Motor neuron (in vitro differentiated cells): ENCODE data around the gene TBXAS1. TPM values are rescaled to one million over a fixed set of nuclear protein-coding genes. Genes with fewer than 3 reads are reported as not detected.
A peak's percentile ranks its signal among the peaks of the same experiment; 100 is the strongest.

ENCODE experiments used
- ATAC-seq, 8 experiments: fragments of 200-7000 bp; cut with Tn5 transposase; replicated peaks in 6 of 8; 2 replicates each; pipeline ENCODE4 v1.8.0; 2021; ENCODE audit warnings: mild to moderate bottlenecking in 8 of 8, moderate library complexity in 8 of 8
- H3K27ac ChIP-seq, 2 donors: fragments of 250-450 bp; sonication (Bioruptor Pico); 2 replicates each; pipeline ENCODE4 v1.9.0; 2021; ENCODE audit warnings: antibody characterized with exemption in 2 of 2, mild to moderate bottlenecking in 2 of 2, moderate library complexity in 1 of 2
- H3K4me1 ChIP-seq, 2 donors: fragments of 250-450 bp; sonication (Bioruptor Pico); replicated peaks in 1 of 2; 2 replicates each; pipeline ENCODE4 v1.6.1; 2021; ENCODE audit warnings: antibody characterized with exemption in 2 of 2, mild to moderate bottlenecking in 2 of 2, moderate library complexity in 1 of 2
- H3K4me3 ChIP-seq, 5 donors: fragments of 250-450 bp; sonication (Bioruptor Pico); 2 replicates each; pipeline ENCODE4 v1.9.0; 2021; ENCODE audit warnings: antibody characterized with exemption in 5 of 5, mild to moderate bottlenecking in 5 of 5, moderate library complexity in 4 of 5
- WGBS, 10 experiments: fragments of 450-650 bp; shearing (Covaris generic); methylation state at CpG; one replicate each; pipeline ENCODE4 v1.0.0; 2022; 5-methylcytosine and 5-hydroxymethylcytosine counted together
- in situ Hi-C, 9 experiments: fragments of 400-800 bp; cut with MboI; loops; one replicate each; pipeline ENCODE4 v1.15.0; 2021; ENCODE audit warnings: low sequenced_read_pairs in 9 of 9, low pct_unique_long_range_greater_than_20kb in 2 of 9; ENCODE audit not compliant: unreplicated experiment in 9 of 9
- total RNA-seq, 8 experiments: library from RNA; unstranded; fragments of 300-600 nt; gene quantifications; 2 replicates each; pipeline versions ENCODE4 v1.2.3 to v1.2.4, GENCODE V29; 2022

The TBXAS1 gene
- total RNA-seq, 8 experiments from 2014 or later, result 0.31 to 2.5 (median 0.46) TPM

DNA sequence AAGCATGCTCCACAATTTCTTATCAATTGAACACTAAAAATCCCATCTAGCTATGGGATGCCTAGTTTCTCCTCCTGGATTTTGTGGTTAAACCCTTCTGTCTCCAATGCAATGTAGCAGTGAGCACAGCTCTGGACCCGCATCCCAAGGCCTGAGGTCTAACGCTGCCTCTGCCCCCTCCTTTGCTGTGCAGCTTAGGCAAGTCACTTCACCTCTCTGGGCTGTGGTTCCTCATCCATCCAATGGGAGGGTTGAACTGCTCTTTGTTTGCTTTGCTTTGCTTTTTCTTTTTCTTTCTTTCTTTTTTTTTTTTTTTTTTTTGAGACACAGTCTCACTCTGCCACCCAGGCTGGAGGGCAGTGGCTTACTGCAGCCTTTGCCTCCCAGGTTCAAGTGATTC, 164.5 kb downstream of the TBXAS1 start:
- no peak for ATAC-seq
- in situ Hi-C loops, result no loop called here
- Histone ChIP-seq H3K27ac (no peak overlapping the region), H3K4me3 (no peak overlapping the region), H3K4me1 (peaks cover 21 to 30% of the 10 kb centered on the region in 2 donors)
- WGBS, 10 experiments, result 63 to 100% (median 91%) methylated on average over 1 to 2 of the region's 2 CpGs; no CpG with 5 or more reads in 4 of the 10 experiments

DNA sequence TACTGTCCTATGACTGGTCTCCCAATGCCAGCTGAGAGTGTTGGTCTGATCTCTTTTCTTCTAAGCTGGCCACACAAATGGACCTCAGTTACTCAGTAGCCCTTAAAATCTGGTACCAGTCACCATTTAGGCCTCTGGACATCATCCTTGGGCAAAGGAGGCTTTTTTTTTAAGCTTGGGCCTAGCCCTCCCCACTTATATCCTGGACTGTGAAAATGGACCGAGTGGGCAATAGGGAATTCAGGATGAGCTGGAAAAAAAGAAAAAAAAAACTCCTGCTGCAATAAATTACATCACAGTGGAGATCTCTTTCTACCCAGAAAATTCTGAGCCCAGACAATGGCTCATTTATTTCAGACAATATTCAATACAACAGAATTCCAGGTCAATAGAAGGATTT, 165.3 kb downstream of the TBXAS1 start:
- in situ Hi-C loops, result no loop called here

DNA sequence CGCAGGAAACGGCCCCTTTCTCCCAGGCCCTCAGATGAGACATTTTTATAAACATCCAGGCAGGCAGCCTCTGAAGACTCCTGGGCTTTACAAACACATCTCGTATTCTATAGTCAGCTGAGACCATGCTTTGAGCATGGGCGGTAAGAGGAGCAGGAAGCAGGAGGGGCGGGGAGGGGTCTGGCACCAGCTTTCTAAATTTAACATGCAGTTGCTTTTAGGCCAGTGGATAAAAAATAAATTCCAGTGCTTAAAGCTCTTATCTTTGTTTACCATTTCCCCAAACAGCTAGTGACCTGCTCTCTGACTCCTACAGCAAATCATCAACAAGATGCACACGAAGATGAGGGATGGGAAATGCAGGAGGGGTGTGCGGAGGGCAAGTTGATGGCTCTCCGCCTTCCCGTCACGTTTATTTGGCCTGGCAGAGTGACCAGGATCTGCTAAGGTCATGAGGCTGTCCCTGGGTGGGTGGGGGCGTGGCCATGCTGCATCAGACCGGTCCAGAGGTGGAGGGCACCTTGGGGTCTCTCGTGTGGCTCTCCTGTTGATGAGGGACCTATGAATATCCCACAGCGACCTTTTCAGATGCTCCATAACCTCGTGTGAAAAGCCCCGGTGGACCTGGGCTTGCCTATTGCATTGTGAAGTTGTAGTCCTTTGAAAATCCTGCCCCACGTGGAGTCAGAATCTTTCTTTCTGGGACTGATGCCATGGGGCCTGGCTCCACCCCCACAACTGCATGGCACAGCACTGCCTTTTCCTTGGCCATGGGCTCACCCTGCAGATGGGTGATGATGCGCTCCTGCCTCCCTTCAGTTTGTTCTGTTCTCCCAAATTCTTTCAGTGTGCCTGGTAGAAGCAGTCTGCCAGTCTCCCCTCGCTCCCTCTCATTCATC, 166.2 kb downstream of the TBXAS1 start:
- H3K27ac ChIP-seq, result peak overlapping the region; percentile 52 to 56
- peak in 5 of 8 experiments; percentile 61 to 68 (median 62) for ATAC-seq
- 33 to 81% (median 58%) methylated on average over 1 to 6 of the region's 19 CpGs; no CpG with 5 or more reads in 3 of the 10 experiments for WGBS, 10 experiments
- H3K4me3 ChIP-seq, result no peak overlapping the region
- in situ Hi-C loops, result no loop called here
- peaks cover 21 to 33% of the 10 kb centered on the region in 2 donors for H3K4me1 ChIP-seq

More for the DNA sequence above, 165.3 kb downstream of the TBXAS1 start:
- WGBS, 10 experiments, result 29 to 91% (median 63%) methylated on average over 1 of the region's 1 CpG; no CpG with 5 or more reads in 2 of the 10 experiments
- Histone ChIP-seq H3K27ac (peak overlapping the region; percentile 31 to 52), H3K4me3 (no peak overlapping the region), H3K4me1 (peaks cover 21 to 33% of the 10 kb centered on the region in 2 donors)
- ATAC-seq, result peak in 5 of 8 experiments; percentile 9 to 43 (median 30)

DNA sequence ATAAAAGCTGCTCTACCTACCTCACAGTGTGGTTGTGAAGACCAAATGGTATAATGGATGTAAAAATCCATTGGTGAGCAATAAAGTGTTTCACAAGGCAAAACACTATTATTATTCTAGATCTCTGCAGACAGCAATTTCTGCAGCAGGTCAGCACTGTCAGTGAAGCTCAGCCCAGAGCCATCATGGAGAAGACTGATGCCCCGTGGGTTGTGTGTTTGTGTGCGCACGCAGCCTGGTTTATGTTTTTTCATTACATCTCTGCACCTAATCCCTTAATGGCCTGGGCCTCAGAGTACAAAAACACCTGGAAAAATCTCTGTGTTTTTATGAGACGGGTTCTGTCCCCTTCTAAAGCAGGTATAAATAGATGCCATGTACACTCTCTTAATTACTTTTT, 169.5 kb downstream of the TBXAS1 start:
- peak in 1 of 8 experiments; percentile 58 for ATAC-seq
- Histone ChIP-seq H3K4me3 (no peak overlapping the region), H3K4me1 (peaks cover 14 to 23% of the 10 kb centered on the region in 2 donors), H3K27ac (no peak overlapping the region)
- 0 to 96% (median 81%) methylated on average over 1 to 4 of the region's 4 CpGs; no CpG with 5 or more reads in 2 of the 10 experiments for WGBS, 10 experiments
- in situ Hi-C loops, result no loop called here

DNA sequence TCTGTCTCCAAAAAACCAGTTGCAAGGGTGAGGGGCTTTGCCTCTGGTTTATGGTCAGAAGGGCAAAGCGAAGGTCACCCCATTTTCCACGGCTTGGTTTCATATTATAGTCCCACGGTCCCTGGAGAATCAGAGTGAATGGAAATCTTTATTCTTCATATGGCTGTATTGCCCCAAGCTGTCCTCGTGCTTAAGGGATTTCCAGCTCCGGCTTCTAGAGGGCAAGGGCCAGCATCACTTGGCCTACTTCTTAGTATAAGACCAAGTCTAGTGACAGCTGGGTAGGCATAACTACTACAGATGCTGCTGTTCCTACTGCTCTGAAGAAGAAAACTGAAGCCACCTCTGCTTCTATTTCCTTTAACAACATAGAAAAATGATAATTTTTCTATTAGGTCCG, 170.5 kb downstream of the TBXAS1 start:
- no peak for ATAC-seq
- Histone ChIP-seq H3K4me3 (no peak overlapping the region), H3K4me1 (peaks cover 10 to 16% of the 10 kb centered on the region in 2 donors), H3K27ac (no peak overlapping the region)
- WGBS, 10 experiments, result 61 to 100% (median 83%) methylated on average over 1 to 5 of the region's 6 CpGs; no CpG with 5 or more reads in 3 of the 10 experiments
- in situ Hi-C loops, result no loop called here

DNA sequence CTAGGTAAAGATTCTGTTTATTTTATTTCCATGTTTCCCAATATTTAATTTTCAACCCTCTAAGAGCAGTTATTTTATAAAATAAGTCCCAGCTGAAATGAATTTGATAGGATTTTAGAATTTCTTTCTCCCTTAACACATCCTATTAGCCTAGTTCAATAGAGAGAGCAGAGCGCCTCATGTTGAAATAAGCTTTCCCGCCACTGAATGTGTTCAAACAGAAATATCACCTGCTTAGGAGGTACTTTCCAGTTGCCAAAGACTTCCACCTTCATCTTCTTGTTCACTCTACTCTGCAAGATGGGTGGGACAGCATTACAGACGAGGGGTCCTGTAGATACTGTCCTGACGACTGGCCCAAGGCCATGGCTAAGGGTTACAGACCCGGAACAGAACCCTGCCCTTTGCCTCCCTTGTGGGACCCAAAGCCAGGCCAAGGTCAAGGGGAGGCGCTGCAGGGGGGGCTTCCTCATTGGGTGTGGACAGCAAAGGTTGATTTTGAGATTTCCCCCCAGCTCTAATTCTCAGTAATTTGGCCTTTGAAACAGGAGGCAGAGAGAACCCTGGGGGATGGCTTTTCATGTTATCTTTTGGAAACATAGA, 171.7 kb downstream of the TBXAS1 start:
- in situ Hi-C loops, result loop anchor here in 7 of 9 experiments (10.0 to 25.0 kb wide), 6 partner anchors 226 to 563 kb away; partner anchors contain the start of genes HIPK2 (in 1 of the 7) and KLRG2 (in 1 of the 7)
- Histone ChIP-seq H3K4me3 (no peak overlapping the region), H3K4me1 (peaks cover 0 to 5% of the 10 kb centered on the region in 2 donors), H3K27ac (no peak overlapping the region)
- WGBS, 10 experiments, result 80 to 100% (median 88%) methylated on average over 2 to 5 of the region's 6 CpGs; no CpG with 5 or more reads in 6 of the 10 experiments
- no peak for ATAC-seq

DNA sequence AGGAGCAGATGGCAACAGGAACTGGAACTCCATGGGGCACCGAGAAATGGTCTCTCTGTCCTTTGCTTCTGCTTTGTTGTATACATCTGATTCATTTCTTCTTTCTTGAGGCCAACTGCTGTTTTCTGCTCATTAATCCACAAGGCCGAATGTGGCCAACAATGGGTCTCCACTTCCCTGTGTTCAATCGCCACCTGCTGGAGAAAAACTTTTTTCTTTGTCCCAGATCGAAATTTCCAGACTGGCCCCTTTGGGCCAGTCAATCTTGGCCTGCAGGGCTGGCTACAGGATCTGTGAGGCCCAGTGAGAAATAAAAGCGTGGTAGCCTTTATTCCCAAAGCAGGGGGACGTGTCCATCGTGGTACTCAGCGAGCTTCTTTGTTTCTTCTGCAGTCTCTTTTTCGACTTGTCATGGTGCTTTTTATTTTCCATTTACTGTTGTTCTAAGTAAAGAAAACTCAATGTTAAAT, 174.9 kb downstream of the TBXAS1 start:
- Histone ChIP-seq H3K27ac (no peak overlapping the region), H3K4me1 (no peaks in the 10 kb centered on the region), H3K4me3 (no peak overlapping the region)
- in situ Hi-C loops, result loop anchor here in 7 of 9 experiments (10.0 to 25.0 kb wide), 6 partner anchors 229 to 567 kb away; partner anchors contain the start of genes HIPK2 (in 1 of the 7) and KLRG2 (in 1 of the 7)
- ATAC-seq, result peak in 4 of 8 experiments; percentile 25 to 69 (median 64)
- WGBS, 10 experiments, result 13 to 84% (median 45%) methylated on average over 2 to 9 of the region's 9 CpGs

DNA sequence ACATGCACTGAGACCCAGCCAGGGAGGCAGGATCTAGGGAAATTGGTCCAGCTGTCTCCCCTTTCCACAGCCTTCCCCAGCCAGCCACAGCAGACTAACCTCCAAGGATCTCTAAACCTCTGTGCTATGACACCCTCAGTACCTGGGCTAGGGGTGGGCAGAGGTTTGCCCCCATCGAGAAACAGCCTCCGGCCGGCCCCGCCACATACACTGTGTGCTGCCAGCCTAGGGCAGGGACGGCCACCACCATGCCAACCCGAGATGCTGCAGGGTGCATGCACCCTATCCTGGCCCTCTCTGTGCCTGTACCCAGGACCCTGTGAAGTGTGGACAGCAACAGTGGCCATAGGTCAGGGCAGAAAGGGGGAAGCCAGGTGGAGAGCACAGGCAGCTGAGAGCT, 175.6 kb downstream of the TBXAS1 start:
- no peak overlapping the region for H3K4me3 ChIP-seq
- H3K4me1 ChIP-seq, result no peaks in the 10 kb centered on the region
- H3K27ac ChIP-seq, result no peak overlapping the region
- no peak for ATAC-seq
- in situ Hi-C loops, result loop anchor here in 7 of 9 experiments (10.0 to 25.0 kb wide), 6 partner anchors 230 to 567 kb away; partner anchors contain the start of genes HIPK2 (in 1 of the 7) and KLRG2 (in 1 of the 7)
- WGBS, 10 experiments, result 80 to 98% methylated on average over 4 to 6 of the region's 6 CpGs; no CpG with 5 or more reads in 8 of the 10 experiments

DNA sequence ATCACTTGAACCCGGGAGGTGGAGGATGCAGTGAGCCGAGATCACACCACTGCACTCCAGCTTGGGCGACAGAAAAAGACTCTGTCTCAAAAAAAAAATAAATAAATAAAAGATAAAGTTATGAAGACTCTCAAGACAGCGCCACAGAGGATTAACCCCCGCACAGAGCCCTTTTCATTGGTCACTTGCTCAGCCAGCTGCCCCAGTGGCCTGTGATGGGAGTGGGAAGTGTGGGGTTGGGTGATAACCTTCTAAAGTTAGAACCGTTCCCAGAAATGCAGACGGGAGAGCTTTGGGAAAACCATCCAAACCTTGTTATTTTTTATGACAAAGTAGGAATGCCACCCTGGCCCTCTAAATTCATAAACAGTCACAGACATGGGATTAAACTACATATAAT, 176.3 kb downstream of the TBXAS1 start:
- 54 to 100% (median 88%) methylated on average over 1 to 7 of the region's 7 CpGs; no CpG with 5 or more reads in 1 of the 10 experiments for WGBS, 10 experiments
- no peaks in the 10 kb centered on the region for H3K4me1 ChIP-seq
- in situ Hi-C loops, result loop anchor here in 7 of 9 experiments (10.0 to 25.0 kb wide), 6 partner anchors 231 to 568 kb away; partner anchors contain the start of genes HIPK2 (in 1 of the 7) and KLRG2 (in 1 of the 7)
- H3K27ac ChIP-seq, result no peak overlapping the region
- no peak overlapping the region for H3K4me3 ChIP-seq
- ATAC-seq, result no peak

DNA sequence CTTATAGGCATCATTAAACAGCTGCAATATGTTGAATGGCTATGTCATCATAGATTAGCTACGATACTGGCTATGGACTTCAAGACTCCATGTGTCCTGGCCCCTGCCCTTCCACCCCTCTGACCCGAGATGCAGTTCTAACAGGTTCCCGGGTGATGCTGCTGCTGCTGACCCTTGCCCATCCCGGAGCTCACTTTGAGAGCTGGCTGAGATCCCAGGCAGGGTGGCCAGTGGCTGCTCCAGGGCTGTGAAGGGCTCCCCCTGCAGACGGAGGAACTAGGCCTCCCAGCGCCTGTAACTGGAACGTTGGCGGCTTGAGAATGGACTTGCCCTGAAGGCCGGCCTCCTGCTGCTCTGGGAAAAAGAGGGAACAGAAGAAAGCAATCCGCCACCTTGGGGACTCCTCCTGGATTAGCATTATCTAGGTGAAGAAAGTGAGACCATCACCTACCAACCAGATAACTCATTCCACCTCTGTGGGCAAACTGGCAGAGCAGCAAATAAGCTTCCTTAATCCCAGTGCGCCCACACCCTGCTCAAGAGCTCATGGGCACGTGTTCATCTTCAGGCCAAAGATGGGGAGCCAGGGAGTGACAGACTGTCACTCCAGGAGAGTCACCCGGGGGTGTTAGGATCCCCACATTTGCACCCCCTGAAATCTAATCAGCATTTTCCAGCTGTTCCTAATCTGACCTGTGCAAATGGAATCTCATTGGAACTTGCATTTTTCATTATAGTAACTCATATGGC, 176.9 kb downstream of the TBXAS1 start:
- in situ Hi-C loops, result loop anchor here in 7 of 9 experiments (10.0 to 25.0 kb wide), 6 partner anchors 231 to 569 kb away; partner anchors contain the start of genes HIPK2 (in 1 of the 7) and KLRG2 (in 1 of the 7)
- no peak overlapping the region for H3K27ac ChIP-seq
- H3K4me3 ChIP-seq, result no peak overlapping the region
- H3K4me1 ChIP-seq, result no peaks in the 10 kb centered on the region
- ATAC-seq, result peak in 1 of 8 experiments; percentile 27
- WGBS, 10 experiments, result 7 to 100% (median 83%) methylated on average over 1 to 6 of the region's 13 CpGs; no CpG with 5 or more reads in 3 of the 10 experiments

DNA sequence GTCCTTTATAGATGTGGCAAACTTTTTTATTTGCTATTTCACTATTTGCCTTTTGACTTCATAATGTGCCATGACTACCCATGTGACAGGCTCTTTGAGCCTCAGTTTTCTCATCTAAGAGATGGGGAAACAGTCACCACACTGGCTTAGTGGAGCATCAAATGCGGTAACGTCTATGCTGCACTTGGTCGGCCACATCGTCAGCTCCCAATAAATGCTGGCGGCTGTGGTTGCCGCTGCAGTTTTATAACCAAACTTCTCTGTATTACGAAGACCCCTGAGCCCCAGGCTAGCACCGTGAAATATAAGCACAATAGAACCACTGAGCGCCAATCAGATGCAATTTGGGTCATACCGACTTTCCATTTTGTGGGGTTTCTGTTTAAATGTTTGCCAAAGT, 177.5 kb downstream of the TBXAS1 start:
- ATAC-seq, result no peak
- Histone ChIP-seq H3K4me3 (no peak overlapping the region), H3K4me1 (no peaks in the 10 kb centered on the region), H3K27ac (no peak overlapping the region)
- WGBS, 10 experiments, result 50 to 100% (median 93%) methylated on average over 1 to 10 of the region's 10 CpGs; no CpG with 5 or more reads in 1 of the 10 experiments
- in situ Hi-C loops, result loop anchor here in 7 of 9 experiments (10.0 to 25.0 kb wide), 6 partner anchors 232 to 569 kb away; partner anchors contain the start of genes HIPK2 (in 1 of the 7) and KLRG2 (in 1 of the 7)
